Measurements from ENCODE around the gene CALN1.

The CALN1 gene

DNA sequence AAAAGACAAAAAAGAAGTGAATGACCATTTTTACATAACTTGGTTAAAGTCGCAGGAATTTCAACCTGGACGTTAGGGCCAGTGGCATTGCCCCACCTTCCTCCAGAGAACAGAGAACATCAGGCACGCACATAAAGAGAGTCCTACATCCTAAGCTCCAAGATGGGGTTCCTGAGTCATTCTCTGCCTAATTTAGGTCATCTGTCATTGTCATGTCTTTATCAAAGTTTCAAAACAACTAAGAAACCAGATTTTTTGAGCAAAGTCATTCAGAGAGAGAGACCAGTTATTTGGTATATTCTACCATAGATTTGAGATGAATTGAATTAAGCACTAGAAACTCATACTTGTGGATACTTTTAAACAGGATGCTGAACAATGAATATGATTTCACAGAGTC, 241.7 kb downstream of the CALN1 start:
- no peak for DNase-seq

DNA sequence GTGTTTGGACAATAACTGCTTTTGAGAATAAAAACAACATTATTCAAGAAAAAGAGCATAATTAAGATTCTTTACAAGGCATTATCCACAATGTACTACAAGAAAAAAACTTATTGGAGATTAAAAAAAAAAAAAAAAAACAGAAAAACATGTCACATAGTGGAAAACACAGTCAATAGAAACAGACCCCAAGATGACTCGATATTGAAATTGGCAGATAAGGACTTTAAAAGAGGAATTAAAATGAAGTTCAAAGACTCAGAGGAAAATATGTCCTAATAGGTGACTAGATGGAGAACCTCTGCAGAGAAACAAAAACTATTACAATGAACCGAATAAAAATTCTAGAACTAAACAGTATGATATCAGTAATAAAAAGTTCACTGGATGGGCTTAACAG, 248.9 kb downstream of the CALN1 start:
- no peak for DNase-seq

DNA sequence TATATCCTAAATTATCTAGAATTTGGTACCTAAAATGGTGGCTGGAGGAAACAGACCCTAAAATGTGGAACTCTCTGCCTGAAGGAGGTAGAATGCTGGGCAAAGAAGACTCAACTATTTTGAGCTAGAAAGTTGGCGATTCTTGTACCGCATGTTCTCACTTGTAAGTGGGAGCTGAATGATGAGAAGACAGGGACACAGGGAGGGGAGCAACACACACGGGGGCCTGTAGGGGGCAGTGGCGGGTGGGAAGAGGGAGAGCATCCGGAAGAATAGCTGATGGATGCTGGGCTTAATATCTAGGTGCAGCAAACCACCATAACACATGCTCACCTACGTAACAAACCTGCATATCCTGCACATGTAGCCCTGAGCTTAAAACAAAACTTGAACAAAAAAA, 250.6 kb downstream of the CALN1 start:
- no peak for DNase-seq

DNA sequence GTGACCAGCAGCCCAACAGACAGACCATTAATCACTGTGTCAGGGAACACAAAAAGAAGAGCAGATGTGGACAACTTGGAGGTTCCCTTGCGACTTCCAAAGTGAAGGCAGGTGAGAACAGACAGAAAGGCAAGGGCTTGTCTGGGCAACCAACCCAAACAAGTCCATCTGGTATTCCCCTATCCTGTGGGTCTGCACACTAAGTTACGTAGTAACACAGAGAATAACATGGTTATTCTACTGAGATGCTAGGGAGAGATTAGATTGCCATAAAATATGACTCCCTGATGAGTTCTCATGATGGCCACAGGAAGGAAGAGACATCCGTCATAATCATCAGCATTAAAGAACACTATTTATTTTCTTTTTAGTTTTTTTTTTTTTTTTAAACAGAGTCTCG, 252.2 kb downstream of the CALN1 start:
- DNase-seq: no peak

DNA sequence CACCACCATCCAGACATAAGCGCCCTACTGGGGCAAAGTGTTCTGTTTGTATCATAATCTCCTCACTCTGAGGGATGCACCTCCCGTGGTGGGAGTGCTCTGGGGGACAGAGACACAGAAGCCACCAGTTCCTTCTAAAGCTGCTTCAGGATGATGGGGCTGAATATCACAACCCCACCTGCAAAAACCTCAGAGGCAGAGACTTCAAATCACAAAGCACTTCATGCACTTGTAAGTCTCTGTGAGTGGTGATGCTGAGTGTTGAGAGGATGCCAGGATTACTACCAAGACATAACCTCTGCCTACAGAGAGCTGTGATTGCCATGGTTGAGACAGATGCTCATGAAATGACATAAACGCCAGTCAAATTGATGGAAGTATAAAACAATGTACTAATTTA, 255.5 kb downstream of the CALN1 start:
- DNase-seq: no peak

DNA sequence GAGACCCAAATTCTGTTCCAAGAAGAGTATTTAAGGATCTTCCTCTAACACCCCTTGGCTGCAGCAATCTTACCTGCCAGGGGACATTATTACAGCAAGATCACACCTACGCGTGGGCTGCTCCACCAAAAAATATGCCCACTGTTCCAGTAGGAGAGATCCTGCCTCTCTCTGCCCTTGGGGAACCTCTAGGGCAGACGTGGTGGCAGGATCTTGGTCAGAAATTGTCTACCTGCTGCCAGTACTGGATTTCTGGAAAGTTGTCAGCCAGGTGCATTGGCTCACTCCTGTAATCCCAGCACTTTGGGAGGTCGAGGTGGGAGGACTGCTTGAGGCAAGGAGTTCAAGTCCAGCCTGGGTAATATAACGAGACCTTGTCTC, 259.0 kb downstream of the CALN1 start:
- DNase-seq: no peak

DNA sequence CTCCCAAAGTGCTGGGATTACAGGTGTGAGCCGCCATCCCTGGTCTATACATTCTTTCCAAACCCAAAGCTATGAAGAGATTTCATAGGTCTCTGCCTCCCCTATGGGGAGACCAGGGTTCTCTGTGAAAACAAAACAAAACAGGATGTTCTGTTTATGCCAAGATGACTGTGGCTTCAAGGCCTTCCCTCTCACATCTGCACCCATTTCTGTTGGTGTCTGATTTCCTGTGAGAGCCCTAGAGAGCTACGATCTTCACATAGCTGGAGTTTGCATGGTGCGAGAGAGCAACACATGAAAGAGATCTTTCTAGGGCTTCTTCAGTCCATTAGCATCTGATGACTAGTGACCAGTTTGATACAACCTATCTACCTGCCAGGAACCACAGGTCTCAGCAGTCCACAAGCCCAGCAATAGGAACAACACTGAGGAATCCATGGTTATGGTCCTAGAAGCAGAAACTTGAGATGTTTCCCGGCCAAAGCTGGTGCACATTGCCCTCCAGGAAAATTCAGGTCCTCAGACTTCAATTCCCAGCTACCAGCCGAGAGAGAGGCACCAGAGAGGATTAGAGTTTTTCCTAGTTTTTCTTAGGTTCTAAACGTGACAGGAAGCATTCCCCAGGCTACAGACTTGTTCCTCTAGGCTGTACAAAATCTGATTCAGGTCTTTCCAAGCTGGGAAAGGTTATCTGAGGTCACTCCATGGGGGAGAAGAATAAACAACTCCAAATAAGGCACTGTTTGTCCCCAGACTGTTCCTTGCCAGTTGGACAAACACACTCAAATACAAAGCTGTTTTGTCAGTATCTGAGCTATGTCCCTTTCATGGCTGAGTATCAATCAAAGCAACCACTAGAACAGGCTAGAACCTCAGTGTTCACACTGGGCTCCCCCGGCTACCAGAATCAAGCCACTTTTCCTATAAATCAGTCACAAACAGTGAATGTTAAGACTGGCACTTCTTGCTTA, 259.7 kb downstream of the CALN1 start:
- no peak for DNase-seq

DNA sequence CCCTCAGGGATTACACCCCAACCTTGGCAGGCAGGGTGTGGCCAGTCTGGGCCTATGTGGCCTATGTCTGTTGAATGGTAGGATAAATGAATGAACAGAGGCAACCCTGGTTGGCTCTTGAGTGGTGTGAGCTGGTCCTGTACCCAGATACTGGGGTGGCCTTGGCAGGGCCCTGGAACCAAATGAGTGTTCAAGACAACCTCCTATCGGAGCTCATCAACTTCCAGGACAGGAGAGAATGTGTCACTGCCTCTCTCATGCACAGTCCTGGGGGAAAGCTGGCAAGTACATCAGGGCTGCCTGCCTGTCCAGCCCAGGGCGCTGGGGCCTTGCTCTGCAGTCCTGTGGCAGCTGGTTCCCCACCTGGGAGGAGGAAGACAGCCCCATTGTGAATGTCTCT, 271.6 kb downstream of the CALN1 start:
- no peak for DNase-seq

DNA sequence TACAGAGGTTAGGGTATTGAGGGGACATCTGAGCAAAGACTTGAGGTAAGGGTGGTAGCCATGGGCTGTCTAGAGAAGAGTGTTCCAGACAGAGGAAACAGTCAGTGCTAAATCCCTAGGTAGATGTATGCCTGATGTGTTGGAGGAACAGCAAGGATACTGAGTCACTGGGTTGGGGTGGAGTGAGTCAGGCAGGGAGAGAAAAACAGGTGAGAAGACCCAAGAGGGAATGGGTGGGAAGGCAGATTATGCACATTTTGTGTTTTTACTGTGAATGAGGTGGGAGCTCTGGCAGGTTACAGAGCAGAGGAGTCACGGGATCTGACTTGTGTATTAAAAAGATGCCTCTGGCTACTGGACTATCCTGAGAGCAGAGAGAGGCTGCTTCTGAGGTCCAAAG, 285.0 kb downstream of the CALN1 start:
- no peak for DNase-seq

DNA sequence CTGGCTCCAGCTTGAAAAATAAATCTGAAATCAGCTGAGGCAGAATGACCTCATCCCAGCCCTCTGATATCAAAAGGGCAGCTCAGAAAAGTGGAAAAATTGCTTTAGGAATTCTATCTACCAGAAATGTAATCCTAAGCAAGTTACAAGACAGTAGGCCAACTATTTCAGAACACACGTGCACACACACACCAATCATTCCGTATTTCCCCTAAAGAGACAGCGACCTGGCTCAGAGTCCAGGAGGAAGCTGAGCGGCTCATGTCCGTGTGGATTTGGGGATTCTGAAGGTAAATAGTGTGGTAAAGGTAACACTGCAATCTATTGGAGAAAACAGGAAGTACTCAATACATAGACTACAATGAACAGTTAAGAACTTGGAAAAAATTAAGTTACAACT, 288.2 kb downstream of the CALN1 start:
- DNase-seq: no peak

DNA sequence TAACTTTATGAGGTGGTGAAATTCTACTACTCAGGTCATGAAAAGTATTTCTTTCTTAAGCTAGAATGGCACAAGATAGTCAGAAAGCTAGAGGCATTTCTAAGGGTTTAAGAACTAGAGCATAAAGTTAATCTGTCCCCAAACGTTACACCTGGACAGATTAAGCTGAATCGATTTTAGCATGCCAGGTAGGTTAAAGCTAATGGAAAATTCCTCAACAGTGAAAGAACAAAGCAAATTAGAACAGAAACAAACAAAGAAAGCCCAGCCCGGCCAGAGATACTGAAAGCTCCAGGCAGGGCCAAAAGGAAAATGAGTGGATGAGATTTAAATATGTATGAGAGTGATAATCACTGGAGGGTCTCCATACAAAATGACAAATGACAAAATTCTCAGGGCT, 293.8 kb downstream of the CALN1 start:
- DNase-seq: no peak

DNA sequence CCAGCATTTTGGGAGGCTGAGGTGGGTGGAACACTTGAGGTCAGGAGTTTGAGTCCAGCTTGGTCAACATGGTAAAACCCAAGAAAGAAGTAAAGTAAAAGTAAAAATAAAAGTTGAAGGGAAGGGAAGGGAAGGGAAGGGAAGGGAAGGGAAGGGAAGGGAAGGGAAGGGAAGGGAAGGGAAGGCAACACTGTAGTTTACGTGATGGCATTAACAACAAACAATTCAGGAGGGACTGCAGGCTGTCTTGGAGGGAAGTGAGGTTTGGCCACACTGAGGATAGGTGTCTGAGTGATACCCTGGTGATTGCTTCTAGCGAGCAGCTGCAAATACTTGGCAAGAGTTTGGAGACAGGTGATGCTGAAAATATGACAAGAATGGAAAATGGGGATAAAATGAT, 298.0 kb downstream of the CALN1 start:
- no peak for DNase-seq

DNA sequence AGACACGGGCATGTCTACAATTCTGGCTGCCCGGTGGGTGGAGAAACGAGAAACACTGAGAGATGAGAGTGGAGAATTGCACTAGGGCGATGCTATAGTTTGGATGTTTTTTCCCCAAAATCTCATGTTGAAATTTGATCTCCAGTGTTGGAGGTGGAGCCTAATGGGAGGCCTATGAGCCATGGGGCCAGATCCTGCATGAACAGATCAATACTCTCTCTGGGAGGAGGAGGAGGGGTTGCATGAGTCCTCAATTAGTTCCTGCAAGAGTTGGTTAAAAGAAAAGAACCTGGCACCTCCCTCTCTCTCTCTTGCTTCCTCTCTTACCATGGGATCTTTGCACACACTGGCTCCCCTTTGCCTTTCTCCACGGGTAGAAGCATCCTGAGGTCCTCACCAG, 299.1 kb downstream of the CALN1 start:
- no peak for DNase-seq

DNA sequence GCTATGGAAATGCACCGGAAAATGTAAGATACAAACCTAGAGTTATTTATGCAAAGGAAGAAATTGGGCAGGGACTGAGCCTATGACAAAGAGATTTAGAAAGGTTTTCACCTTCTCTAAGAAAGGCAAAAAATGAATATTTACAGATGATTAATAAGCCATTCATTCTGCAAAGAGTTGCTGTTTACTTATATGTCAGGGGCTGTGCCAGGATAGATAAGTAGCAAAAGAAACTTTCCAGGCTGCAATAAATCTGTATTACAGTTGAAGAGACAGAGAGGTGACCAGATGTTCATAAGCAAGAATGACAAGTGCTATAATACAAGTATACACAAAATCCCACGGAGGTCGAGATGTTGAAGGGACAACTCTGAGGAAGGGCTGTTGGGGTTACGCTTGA, 299.6 kb downstream of the CALN1 start:
- no peak for DNase-seq

DNA sequence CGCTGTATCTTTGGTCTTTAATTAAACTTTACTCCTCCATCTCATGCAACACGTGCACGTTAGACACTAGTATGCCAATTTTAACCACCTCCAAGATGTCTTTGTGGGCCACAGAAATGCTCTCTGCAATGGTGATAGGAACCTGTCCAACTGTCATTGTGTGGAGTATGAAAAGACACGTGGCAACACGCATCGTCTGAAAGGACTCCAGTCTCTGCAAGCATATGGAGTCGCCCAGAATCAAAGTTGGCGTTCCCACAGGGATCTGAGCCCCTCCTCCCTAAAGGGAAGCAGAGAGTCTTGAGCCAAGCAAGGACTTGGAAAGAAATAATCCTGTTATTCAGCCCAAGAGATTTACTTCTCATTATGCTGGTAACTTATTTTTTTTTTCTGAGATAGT, 301.1 kb downstream of the CALN1 start:
- no peak for DNase-seq

DNA sequence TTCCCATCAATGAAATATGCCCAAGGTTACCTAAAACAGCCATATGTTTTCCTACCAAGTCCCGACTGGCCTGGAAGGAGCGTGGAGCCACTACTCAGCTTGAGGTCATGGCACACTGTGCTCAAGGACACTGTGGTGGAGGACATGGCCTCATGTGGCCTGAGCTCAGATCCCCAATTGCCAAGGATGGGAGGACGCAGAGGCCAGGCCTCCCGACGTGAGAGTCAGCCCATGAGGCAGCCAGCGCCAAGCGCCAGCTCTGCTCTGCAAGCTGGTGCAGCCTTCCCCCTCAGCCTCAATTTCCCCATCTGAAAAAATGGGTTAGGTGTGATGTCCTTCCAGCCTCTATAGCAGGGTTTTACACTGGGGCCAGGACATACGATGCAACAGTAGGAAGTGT, 302.6 kb downstream of the CALN1 start:
- no peak for DNase-seq

DNA sequence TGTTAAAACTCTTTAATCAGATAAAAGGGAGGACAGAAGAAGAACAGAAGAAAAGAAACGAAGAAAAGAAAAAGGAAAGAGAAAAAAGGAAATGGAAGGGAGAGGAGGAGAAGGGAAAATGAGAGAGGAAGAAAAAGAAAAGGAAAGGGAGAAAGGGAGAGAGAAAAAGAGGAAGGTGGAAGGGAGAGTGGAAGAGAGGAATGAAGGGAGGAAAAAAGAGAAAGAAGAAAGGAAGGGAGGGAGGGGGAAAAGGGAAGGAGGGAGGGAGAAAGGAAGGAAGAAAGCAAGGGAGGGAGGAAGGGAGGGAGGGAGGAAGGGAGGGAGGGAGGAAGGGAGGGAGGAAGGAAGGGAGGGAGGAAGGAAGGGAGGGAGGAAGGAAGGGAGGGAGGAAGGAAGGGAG, 305.7 kb downstream of the CALN1 start:
- no peak for DNase-seq

DNA sequence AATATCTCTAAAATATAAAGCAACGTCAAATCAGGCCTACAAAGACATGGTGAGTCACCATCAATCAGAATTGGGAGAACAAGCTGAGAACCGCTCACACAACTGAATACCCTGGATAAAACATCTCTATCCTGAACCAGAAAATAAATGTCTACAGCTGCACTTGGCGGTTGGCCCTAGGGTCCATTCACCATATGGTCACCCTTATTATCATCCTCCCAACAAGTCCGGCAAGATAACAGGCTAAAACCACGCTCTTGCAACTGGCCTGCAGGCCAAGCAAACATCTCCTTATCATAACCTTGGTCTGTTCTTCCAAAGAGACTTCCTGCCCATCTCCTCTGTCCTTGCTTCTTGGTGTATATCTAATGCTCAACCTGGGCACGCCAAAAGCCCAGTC, 310.7 kb downstream of the CALN1 start:
- no peak for DNase-seq

DNA sequence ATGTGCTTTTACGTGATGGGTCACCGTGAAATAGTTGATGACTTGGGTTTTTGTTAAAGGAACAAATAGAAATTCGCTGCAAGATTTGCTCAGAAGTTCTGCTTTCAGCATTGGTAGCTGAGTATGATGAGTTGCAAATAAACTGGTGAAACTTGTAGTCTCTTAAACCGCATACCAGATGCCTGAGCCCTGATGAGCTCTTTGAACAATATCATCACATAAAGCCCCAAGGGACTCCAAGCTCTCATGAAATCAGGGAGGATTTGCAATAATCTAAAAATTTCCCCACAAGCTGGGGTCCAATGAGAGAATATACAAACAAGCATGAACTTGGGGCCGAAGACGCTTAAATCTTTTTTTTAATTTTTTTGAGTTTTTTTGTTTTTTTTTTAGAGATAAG, 312.4 kb downstream of the CALN1 start:
- DNase-seq: no peak

DNA sequence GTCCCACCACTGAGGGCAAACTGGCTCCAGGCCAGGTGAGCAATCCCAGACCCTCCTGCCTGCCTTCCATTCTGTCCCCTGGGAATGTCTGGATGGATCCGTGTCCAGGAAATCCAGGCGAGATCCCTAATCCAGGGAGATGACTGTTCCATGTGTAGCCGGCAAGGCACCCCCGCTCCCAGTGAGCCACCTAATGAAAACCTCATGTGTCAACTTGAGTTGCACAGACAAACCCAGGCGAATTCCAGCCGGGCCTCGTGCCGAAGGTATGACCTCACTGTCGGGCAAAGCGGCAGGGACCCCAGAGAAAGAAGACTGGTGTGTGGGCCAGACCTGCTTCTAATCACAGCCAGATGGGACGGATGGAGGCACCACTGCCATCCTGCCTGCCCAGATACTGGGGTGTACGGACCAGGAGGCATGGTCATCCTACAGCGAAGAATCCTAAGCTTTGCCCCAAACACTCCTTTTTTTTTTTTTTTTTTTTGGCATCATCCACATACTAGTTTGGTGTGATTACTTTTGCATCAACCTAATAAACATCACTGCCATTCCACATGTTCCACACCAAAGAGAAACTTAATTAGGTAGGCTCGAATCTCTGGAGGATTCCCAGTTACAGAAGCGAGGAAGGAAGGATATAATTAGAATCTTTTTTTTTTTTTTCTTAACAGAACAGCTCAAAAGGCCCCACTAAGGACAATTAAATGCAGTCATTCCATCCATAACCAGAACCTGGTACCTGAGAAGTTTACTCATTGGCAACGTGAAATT, 313.1 kb downstream of the CALN1 start:
- DNase-seq: no peak

DNA sequence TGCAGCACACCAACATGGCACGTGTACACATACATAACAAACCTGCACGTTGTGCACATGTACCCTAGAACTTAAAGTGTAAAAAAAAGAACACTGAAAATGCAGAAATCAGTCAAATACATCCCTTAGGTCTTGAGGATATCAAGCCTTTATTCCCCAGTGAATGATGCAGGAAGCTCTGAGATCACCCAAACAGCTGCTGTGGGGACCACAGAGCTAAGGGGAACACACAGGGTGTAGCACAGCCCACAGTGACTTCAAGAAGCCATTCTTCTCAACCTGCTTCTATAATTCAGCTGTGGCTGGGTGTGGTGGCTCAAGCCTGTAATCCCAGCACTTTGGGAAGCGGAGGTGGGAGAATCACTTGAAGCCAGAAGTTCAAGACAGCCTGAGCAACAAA, 314.9 kb downstream of the CALN1 start:
- no peak for DNase-seq

DNA sequence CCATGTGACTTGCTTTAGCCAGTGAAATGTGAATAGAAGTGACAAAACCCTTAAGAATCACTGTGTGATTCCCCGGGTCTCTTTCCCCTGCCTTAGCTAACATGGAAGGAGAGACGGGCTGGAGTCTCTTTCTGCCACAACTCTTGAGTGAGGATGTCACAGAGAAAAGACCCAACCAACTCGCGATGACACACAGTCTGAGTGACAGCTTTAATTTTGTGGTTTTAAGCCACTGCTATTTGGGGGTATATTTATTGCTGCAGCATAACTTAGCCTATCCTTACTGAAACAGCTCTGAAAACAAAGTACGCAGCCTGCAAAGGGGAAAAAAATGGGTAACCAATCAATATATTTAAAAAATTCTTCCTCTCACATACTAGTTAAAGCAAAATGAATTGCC, 319.4 kb downstream of the CALN1 start:
- DNase-seq: no peak

DNA sequence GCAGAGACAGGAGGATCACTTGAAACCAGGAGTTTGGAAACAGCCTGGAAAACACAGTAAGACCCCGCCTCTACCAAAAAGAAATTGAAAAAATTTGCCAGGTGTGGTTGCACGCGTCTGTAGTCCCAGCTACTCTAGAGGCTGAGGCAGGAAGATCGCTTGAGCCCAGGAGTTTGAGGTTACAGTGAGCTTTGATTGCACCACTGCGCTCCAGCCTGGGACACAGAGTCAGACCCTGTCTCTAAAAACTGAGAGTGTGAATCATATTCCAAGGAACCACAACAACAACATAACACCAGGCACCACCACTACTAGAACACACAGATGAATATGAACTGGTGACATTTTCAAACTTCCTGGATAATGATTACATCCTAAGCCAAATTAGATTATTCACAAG, 324.2 kb downstream of the CALN1 start:
- DNase-seq: no peak

DNA sequence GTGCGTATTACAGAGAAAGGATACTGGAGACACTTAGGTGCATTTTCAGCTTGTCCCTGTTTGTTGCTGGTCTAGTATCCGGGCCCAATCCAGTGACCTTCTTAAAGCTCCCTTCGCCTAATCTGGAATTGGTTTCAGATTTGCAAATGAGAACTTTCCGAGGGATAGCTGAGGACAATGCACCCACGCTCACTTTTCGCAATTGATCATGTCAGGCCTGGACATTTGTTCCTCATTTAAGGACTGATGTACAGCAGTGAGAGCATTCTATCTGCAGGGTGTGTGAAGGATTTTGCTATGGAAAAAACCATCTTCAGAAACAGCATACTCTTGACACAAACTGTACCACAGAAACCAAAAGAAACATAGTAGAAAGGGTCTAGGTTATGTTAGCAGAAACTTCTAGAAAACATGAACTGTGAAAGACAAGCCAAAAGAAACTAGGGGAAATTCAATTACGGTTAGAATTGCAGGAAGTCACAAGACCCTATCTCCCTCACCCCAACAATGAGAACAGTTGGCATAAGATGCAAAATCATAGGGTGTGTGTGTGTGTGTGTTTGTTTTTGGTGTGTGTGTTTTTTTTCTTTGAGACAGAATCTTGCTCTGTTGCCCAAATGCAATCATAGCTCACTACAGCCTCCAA, 331.1 kb downstream of the CALN1 start:
- DNase-seq: no peak

All from activated CD4-positive, alpha-beta T cell treated with anti-CD3 and anti-CD28 coated beads, Interleukin-2, amount 50 U/mL, for 48 hours (primary cell).